GM12891 (cell line): Measurements from ENCODE around the gene SOX21.

Source experiments
- PAX5 ChIP-seq: IDR thresholded peaks from 2 replicates; pipeline ENCODE4 v1.6.1; 2011; ENCODE audit warnings: low read length, moderate library complexity, mild to moderate bottlenecking; ENCODE audit not compliant: insufficient read depth, severe bottlenecking
- POLR2A ChIP-seq: IDR thresholded peaks from 2 replicates; pipeline ENCODE4 v1.6.1; 2011; ENCODE audit warnings: low read depth, low read length, control low read depth
- POLR2AphosphoS5 ChIP-seq: IDR thresholded peaks from 2 replicates; pipeline ENCODE4 v1.6.1; 2011; ENCODE audit warnings: low read depth, low read length, control low read depth
- TAF1 ChIP-seq: IDR thresholded peaks from 2 replicates; pipeline ENCODE4 v1.6.1; 2011; ENCODE audit warnings: low read depth, low read length, control low read depth

- TF ChIP-seq POLR2AphosphoS5 (no peak), POLR2A (no peak), PAX5 (no peak), TAF1 (no peak)
These were observed 33.5 kb downstream of the SOX21 start for GRCh38 chr13:94678845-94679244.
